ENCODE data around the gene PTPRJ.

Gene PTPRJ

DNA sequence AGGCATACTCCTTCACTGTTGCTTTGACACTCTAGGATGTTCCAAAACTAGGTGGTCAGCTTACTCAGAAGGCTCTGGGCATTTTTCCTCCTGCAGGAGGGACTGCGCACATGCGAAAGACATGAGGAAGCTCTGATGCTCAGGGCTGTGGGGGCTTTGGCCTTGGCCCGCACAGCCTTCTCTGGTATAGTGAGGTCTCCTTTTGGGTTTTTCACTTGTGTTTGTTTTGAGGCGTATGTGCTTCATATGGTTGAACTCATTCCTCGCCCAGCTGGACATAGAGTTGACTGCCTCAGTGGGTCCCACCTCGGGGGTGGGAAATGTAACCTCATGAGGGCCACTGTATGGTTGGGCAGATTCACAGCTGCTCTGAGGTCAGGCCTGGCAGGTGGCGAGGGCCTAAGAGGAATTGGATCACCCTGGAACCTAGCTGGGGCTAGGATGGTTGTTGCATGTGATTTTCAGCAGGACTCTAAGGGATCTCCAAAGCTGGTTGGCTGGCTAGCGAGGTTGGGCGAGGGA, 63.7 kb downstream of the PTPRJ start:
- Mint-ChIP-seq H3K36me3 (ENCODE audit: low read depth) (peaks cover 2% of the 10 kb centered on the region), H3K27ac (no peak overlapping the region), H3K4me3 (no peak overlapping the region), H3K27me3 (no peaks in the 10 kb centered on the region), H3K4me1 (peaks cover 68% of the 10 kb centered on the region), H3K9me3 (no peaks in the 10 kb centered on the region)
- ATAC-seq, result peak; percentile 26
- no peak for DNase-seq

GRCh38 chr11:48044577-48044976, 64.2 kb downstream of the PTPRJ start:
- H3K4me3 Mint-ChIP-seq, result no peak overlapping the region
- no peaks in the 10 kb centered on the region for H3K27me3 Mint-ChIP-seq
- H3K9me3 Mint-ChIP-seq, result no peaks in the 10 kb centered on the region
- H3K36me3 Mint-ChIP-seq (ENCODE audit: low read depth), result peaks cover 2% of the 10 kb centered on the region
- peak overlapping the region; percentile 9 for H3K27ac Mint-ChIP-seq
- ATAC-seq (no peak), DNase-seq (no peak)
- peaks cover 71% of the 10 kb centered on the region for H3K4me1 Mint-ChIP-seq

GRCh38 chr11:48045536-48045935, 65.2 kb downstream of the PTPRJ start:
- H3K4me1 Mint-ChIP-seq, result peaks cover 79% of the 10 kb centered on the region
- H3K4me3 Mint-ChIP-seq, result no peak overlapping the region

GRCh38 chr11:48047616-48048015, 67.3 kb downstream of the PTPRJ start:
- no peak overlapping the region for H3K27ac Mint-ChIP-seq
- ATAC-seq (no peak), DNase-seq (no peak)
- peaks cover 87% of the 10 kb centered on the region for H3K4me1 Mint-ChIP-seq
- no peaks in the 10 kb centered on the region for H3K9me3 Mint-ChIP-seq
- H3K36me3 Mint-ChIP-seq (ENCODE audit: low read depth), result peaks cover 2% of the 10 kb centered on the region
- no peaks in the 10 kb centered on the region for H3K27me3 Mint-ChIP-seq
- no peak overlapping the region for H3K4me3 Mint-ChIP-seq

More at GRCh38 chr11:48045536-48045935, 65.2 kb downstream of the PTPRJ start:
- no peak for DNase-seq
- no peaks in the 10 kb centered on the region for H3K27me3 Mint-ChIP-seq
- no peak overlapping the region for H3K27ac Mint-ChIP-seq
- no peak for ATAC-seq
- H3K9me3 Mint-ChIP-seq, result no peaks in the 10 kb centered on the region
- H3K36me3 Mint-ChIP-seq (ENCODE audit: low read depth), result peaks cover 2% of the 10 kb centered on the region

- ATAC-seq, result no peak
- H3K27me3 Mint-ChIP-seq, result no peaks in the 10 kb centered on the region
- no peak overlapping the region for H3K4me3 Mint-ChIP-seq
- H3K9me3 Mint-ChIP-seq, result no peaks in the 10 kb centered on the region
- no peak for DNase-seq
- no peak overlapping the region for H3K27ac Mint-ChIP-seq
- peaks cover 2% of the 10 kb centered on the region for H3K36me3 Mint-ChIP-seq (ENCODE audit: low read depth)
- H3K4me1 Mint-ChIP-seq, result peaks cover 81% of the 10 kb centered on the region
Observed at GRCh38 chr11:48049036-48049435, 68.7 kb downstream of the PTPRJ start.

- no peaks in the 10 kb centered on the region for H3K27me3 Mint-ChIP-seq
- no peak overlapping the region for H3K27ac Mint-ChIP-seq
- peaks cover 2% of the 10 kb centered on the region for H3K36me3 Mint-ChIP-seq (ENCODE audit: low read depth)
- no peak for ATAC-seq
- no peaks in the 10 kb centered on the region for H3K9me3 Mint-ChIP-seq
- H3K4me3 Mint-ChIP-seq, result no peak overlapping the region
- DNase-seq, result no peak
- peaks cover 81% of the 10 kb centered on the region for H3K4me1 Mint-ChIP-seq
Observed at GRCh38 chr11:48050304-48050703, 69.9 kb downstream of the PTPRJ start.

DNA sequence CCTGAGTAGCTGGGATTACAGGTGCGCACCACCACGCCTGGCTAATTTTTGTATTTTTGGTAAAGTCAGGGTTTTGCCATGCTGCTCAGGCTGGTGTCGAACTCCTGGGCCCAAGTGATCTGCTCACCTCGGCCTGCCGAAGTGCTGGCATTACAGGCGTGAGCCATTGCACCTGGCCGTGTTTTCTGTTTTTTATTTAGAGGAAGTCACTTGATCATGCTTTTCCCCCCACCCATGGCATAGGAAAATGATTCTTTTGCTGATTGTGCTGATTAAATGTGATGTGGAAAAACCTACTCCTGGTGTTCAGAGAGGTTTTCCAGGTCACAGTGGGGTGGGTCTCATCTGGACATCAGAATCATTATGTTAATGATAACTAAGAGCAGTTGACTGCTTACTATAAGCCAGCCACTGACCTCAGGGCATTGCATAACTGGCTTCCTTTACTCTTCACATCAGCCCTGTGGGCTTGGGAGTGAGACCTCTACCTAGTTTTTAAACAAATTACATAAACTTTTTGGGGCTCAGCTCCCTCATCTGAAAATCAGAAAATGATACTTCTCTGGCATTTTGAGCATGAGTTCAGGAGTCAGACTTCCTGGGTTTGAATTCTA, 71.0 kb downstream of the PTPRJ start:
- peaks cover 81% of the 10 kb centered on the region for H3K4me1 Mint-ChIP-seq
- no peak overlapping the region for H3K4me3 Mint-ChIP-seq
- no peak for ATAC-seq
- H3K27ac Mint-ChIP-seq, result no peak overlapping the region
- no peaks in the 10 kb centered on the region for H3K9me3 Mint-ChIP-seq
- DNase-seq, result no peak
- H3K27me3 Mint-ChIP-seq, result no peaks in the 10 kb centered on the region
- peaks cover 2% of the 10 kb centered on the region for H3K36me3 Mint-ChIP-seq (ENCODE audit: low read depth)

GRCh38 chr11:48052183-48053044, 72.1 kb downstream of the PTPRJ start:
- no peak overlapping the region for H3K27ac Mint-ChIP-seq
- H3K27me3 Mint-ChIP-seq, result no peaks in the 10 kb centered on the region
- H3K36me3 Mint-ChIP-seq (ENCODE audit: low read depth), result peaks cover 2% of the 10 kb centered on the region
- ATAC-seq, result no peak
- no peak overlapping the region for H3K4me3 Mint-ChIP-seq
- H3K9me3 Mint-ChIP-seq, result no peaks in the 10 kb centered on the region
- H3K4me1 Mint-ChIP-seq, result peaks cover 87% of the 10 kb centered on the region
- no peak for DNase-seq

DNA sequence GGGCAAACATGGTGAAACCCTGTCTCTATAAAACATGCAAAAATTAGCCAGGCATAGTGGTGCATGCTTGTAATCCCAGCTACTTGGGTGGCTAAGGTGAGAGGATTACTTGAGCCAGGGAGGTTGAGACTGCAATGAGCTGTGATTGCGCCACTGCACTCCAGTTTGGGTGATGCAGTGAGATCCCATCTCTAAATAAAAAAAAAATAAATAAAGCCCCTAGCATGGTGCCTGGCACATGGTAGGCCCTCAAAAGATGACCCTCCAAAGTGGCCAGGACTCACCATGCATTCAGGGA, 74.6 kb downstream of the PTPRJ start:
- no peak overlapping the region for H3K4me3 Mint-ChIP-seq
- no peaks in the 10 kb centered on the region for H3K36me3 Mint-ChIP-seq (ENCODE audit: low read depth)
- H3K4me1 Mint-ChIP-seq, result peaks cover 83% of the 10 kb centered on the region
- DNase-seq (no peak), ATAC-seq (no peak)
- H3K9me3 Mint-ChIP-seq, result no peaks in the 10 kb centered on the region
- no peaks in the 10 kb centered on the region for H3K27me3 Mint-ChIP-seq
- H3K27ac Mint-ChIP-seq, result peak overlapping the region; percentile 77

GRCh38 chr11:48055292-48056132, 75.2 kb downstream of the PTPRJ start:
- Mint-ChIP-seq H3K27ac (peak overlapping the region; percentile 77), H3K36me3 (ENCODE audit: low read depth) (no peaks in the 10 kb centered on the region), H3K4me3 (peak overlapping the region; percentile 44), H3K9me3 (no peaks in the 10 kb centered on the region), H3K4me1 (peaks cover 81% of the 10 kb centered on the region), H3K27me3 (no peaks in the 10 kb centered on the region)
- peak; percentile 65 for DNase-seq
- peak; percentile 95 for ATAC-seq

DNA sequence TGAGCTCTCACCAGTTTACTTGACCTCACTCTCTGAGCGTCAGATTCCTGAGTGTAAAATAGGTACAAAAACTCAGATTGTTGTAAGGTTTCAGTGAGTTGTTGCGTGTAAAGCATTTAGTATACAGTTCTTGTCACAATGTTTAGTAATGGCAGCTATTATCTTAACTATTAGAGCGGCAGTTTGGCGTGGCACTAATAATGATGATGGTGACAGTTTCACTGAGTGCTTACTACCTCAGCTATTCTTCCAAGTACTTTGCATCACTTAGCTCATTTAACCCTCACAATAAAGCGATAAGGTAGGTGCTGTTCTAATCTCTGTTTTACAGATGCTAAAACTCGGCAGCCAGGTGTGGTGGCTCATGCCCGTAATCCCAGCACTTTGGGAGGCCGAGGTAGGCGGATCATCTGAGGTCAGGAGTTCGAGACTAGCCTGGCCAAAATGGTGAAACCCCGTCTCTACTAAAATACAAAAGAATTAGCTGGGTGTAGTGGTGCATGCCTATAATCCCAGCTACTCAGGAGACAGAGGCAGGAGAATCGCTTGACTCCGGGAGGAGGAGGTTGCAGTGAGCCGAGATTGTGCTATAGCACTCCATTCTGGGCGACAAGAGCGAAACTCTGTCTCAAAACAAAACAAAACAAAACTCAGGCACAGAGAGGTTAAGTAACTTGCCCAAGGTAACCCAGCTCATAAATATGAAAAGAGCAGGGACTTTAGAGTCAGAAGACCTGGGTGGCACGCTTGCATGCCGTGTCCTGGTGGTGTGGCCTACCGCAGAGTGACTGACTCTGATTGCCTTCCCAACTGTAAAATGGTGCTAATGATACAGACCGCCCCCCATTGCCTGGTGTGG, 76.2 kb downstream of the PTPRJ start:
- no peaks in the 10 kb centered on the region for H3K27me3 Mint-ChIP-seq
- no peak for DNase-seq

GRCh38 chr11:48058064-48058463, 77.7 kb downstream of the PTPRJ start:
- Mint-ChIP-seq H3K27me3 (no peaks in the 10 kb centered on the region), H3K4me1 (peaks cover 68% of the 10 kb centered on the region), H3K27ac (no peak overlapping the region), H3K4me3 (no peak overlapping the region), H3K36me3 (ENCODE audit: low read depth) (no peaks in the 10 kb centered on the region), H3K9me3 (no peaks in the 10 kb centered on the region)
- DNase-seq, result no peak
- no peak for ATAC-seq

More for the DNA sequence above, 76.2 kb downstream of the PTPRJ start:
- Mint-ChIP-seq H3K4me3 (peak overlapping the region; percentile 44), H3K4me1 (peaks cover 75% of the 10 kb centered on the region), H3K9me3 (no peaks in the 10 kb centered on the region), H3K36me3 (ENCODE audit: low read depth) (no peaks in the 10 kb centered on the region), H3K27ac (peak overlapping the region; percentile 77)
- no peak for ATAC-seq

- H3K27me3 Mint-ChIP-seq, result no peaks in the 10 kb centered on the region
- ATAC-seq, result no peak
- DNase-seq, result no peak
- H3K9me3 Mint-ChIP-seq, result no peaks in the 10 kb centered on the region
- H3K36me3 Mint-ChIP-seq (ENCODE audit: low read depth), result no peaks in the 10 kb centered on the region
- H3K27ac Mint-ChIP-seq, result no peak overlapping the region
- H3K4me3 Mint-ChIP-seq, result no peak overlapping the region
- H3K4me1 Mint-ChIP-seq, result peaks cover 71% of the 10 kb centered on the region
Observed at GRCh38 chr11:48058788-48059187, 78.4 kb downstream of the PTPRJ start.

GRCh38 chr11:48062649-48063048, 82.3 kb downstream of the PTPRJ start:
- H3K27ac Mint-ChIP-seq, result no peak overlapping the region
- H3K27me3 Mint-ChIP-seq, result no peaks in the 10 kb centered on the region
- H3K9me3 Mint-ChIP-seq, result no peaks in the 10 kb centered on the region
- H3K4me1 Mint-ChIP-seq, result peaks cover 44% of the 10 kb centered on the region
- DNase-seq (no peak), ATAC-seq (no peak)
- peaks cover 4% of the 10 kb centered on the region for H3K36me3 Mint-ChIP-seq (ENCODE audit: low read depth)
- H3K4me3 Mint-ChIP-seq, result no peak overlapping the region

All from activated naive CD8-positive, alpha-beta T cell treated with anti-CD3 and anti-CD28 coated beads, Interleukin-2, amount 50 U/mL, for 24 hours (primary cell).